Neural progenitor cell (in vitro differentiated cells): ENCODE measurements around the gene HPSE2. TPM values are rescaled to one million over a fixed set of nuclear protein-coding genes. Genes with fewer than 3 reads are reported as not detected.

Experiments
- DNase-seq: peaks from one replicate; pipeline ENCODE4 v3.0.0-alpha.2; 2016; ENCODE audit warnings: low spot score
- H2AFZ ChIP-seq: fragments of 200-600 bp; sonication (generic); replicated peaks from 2 replicates; pipeline ENCODE4 v1.6.1; 2016; ENCODE audit warnings: antibody characterized with exemption
- H3F3A ChIP-seq: fragments of 200-600 bp; sonication (generic); 2 replicates; pipeline ENCODE4 v1.6.1; 2016; ENCODE audit warnings: antibody characterized with exemption, low read depth
- H3K27ac ChIP-seq: fragments of 200-600 bp; sonication (generic); 2 replicates; pipeline ENCODE4 v1.5.1; 2016; ENCODE audit warnings: mild to moderate bottlenecking
- H3K27me3 ChIP-seq: fragments of 200-600 bp; sonication (generic); 2 replicates; pipeline ENCODE4 v1.6.1; 2016; ENCODE audit warnings: mild to moderate bottlenecking, moderate library complexity
- H3K36me3 ChIP-seq: fragments of 200-600 bp; sonication (generic); 2 replicates; pipeline ENCODE4 v1.5.1; 2016
- H3K4me1 ChIP-seq: fragments of 200-600 bp; sonication (generic); 2 replicates; pipeline ENCODE4 v1.6.1; 2016; ENCODE audit warnings: mixed run types
- H3K4me2 ChIP-seq: fragments of 200-600 bp; sonication (generic); 2 replicates; pipeline ENCODE4 v1.6.1; 2016
- H3K4me3 ChIP-seq: fragments of 200-600 bp; sonication (generic); 2 replicates; pipeline ENCODE4 v1.5.1; 2016
- H3K79me2 ChIP-seq: fragments of 200-600 bp; sonication (generic); 2 replicates; pipeline ENCODE4 v1.6.1; 2016; ENCODE audit warnings: low read depth
- H3K9ac ChIP-seq: fragments of 200-600 bp; sonication (generic); 2 replicates; pipeline ENCODE4 v1.6.1; 2016
- H3K9me3 ChIP-seq: fragments of 200-600 bp; sonication (generic); 2 replicates; pipeline ENCODE4 v1.5.1; 2016; ENCODE audit warnings: low read depth
- H4K20me1 ChIP-seq: fragments of 200-600 bp; sonication (generic); 2 replicates; pipeline ENCODE4 v1.6.1; 2016; ENCODE audit warnings: low read depth
- H3K27ac Mint-ChIP-seq: 3 replicates; pipeline ENCODE4 v1.8.0; 2021; ENCODE audit warnings: mixed read lengths
- H3K27me3 Mint-ChIP-seq: 2 replicates; pipeline ENCODE4 v1.8.0; 2022; ENCODE audit warnings: low read depth, mild to moderate bottlenecking, inconsistent platforms, moderate library complexity, mixed read lengths; ENCODE audit not compliant: insufficient read depth
- H3K36me3 Mint-ChIP-seq: 3 replicates; pipeline ENCODE4 v1.8.0; 2021; ENCODE audit warnings: mixed read lengths
- H3K4me1 Mint-ChIP-seq: 3 replicates; pipeline ENCODE4 v1.8.0; 2021; ENCODE audit warnings: mixed read lengths
- H3K4me3 Mint-ChIP-seq: 3 replicates; pipeline ENCODE4 v1.8.0; 2021; ENCODE audit warnings: mild to moderate bottlenecking, moderate library complexity, mixed read lengths
- H3K9me3 Mint-ChIP-seq: 3 replicates; pipeline ENCODE4 v1.8.0; 2020; ENCODE audit warnings: mixed read lengths
- CTCF ChIP-seq: fragments of 200-600 bp; sonication (generic); IDR thresholded peaks from 2 replicates; pipeline ENCODE4 v1.5.1; 2017; ENCODE audit warnings: antibody characterized with exemption, mild to moderate bottlenecking
- EZH2 ChIP-seq: fragments of 200-600 bp; sonication (generic); IDR thresholded peaks from 2 replicates; pipeline ENCODE4 v1.6.1; 2017; ENCODE audit warnings: antibody characterized with exemption, mild to moderate bottlenecking, moderate library complexity
- EZH2phosphoT487 ChIP-seq: fragments of 200-600 bp; sonication (generic); IDR thresholded peaks from 2 replicates; pipeline ENCODE4 v1.6.1; 2017; ENCODE audit warnings: antibody characterized with exemption
- total RNA-seq: library from RNA; depleted of rRNA; stranded (reverse); fragments of >200 nt; gene quantifications from 2 replicates; pipeline ENCODE4 v1.2.3, GENCODE V29; 2015; ENCODE audit warnings: low replicate concordance

The HPSE2 gene
- total RNA-seq, 1 donor from 2014 or later = 3.4 TPM

GRCh38 chr10:99172128-99172738, 63.4 kb downstream of the HPSE2 start:
- Histone ChIP-seq H3K27me3 (no peaks in the 10 kb centered on the region), H3K4me2 (no peak overlapping the region), H3K27ac (no peak overlapping the region), H3K36me3 (no peaks in the 10 kb centered on the region), H3K9me3 (no peaks in the 10 kb centered on the region), H3K9ac (no peak overlapping the region), H2AFZ (no peak overlapping the region), H3F3A (no peaks in the 10 kb centered on the region), H3K79me2 (no peaks in the 10 kb centered on the region), H3K4me3 (no peak overlapping the region), H4K20me1 (no peaks in the 10 kb centered on the region), H3K4me1 (no peaks in the 10 kb centered on the region)
- H3K27me3 Mint-ChIP-seq = peaks cover 3% of the 10 kb centered on the region
- H3K36me3 Mint-ChIP-seq = no peaks in the 10 kb centered on the region
- peak; percentile 73 for DNase-seq
- TF ChIP-seq CTCF = peak; percentile 90
- TF ChIP-seq EZH2phosphoT487 = no peak
- no peaks in the 10 kb centered on the region for H3K9me3 Mint-ChIP-seq
- H3K4me1 Mint-ChIP-seq = no peaks in the 10 kb centered on the region
- H3K27ac Mint-ChIP-seq = no peak overlapping the region
- H3K4me3 Mint-ChIP-seq = no peak overlapping the region

GRCh38 chr10:99170116-99170675, 65.5 kb downstream of the HPSE2 start:
- Histone ChIP-seq H3K79me2 (no peaks in the 10 kb centered on the region), H3K27me3 (no peaks in the 10 kb centered on the region), H3K4me3 (no peak overlapping the region), H3K36me3 (no peaks in the 10 kb centered on the region), H3K4me1 (no peaks in the 10 kb centered on the region), H3F3A (no peaks in the 10 kb centered on the region), H3K9ac (no peak overlapping the region), H3K27ac (no peak overlapping the region), H4K20me1 (no peaks in the 10 kb centered on the region), H3K4me2 (no peak overlapping the region), H2AFZ (no peak overlapping the region), H3K9me3 (no peaks in the 10 kb centered on the region)
- Mint-ChIP-seq H3K36me3 (no peaks in the 10 kb centered on the region), H3K9me3 (no peaks in the 10 kb centered on the region), H3K4me1 (no peaks in the 10 kb centered on the region), H3K4me3 (no peak overlapping the region), H3K27ac (no peak overlapping the region), H3K27me3 (no peaks in the 10 kb centered on the region)
- no peak for DNase-seq
- TF ChIP-seq CTCF (no peak), EZH2phosphoT487 (no peak), EZH2 (no peak)

- Histone ChIP-seq H3K4me1 (no peaks in the 10 kb centered on the region), H3K79me2 (no peaks in the 10 kb centered on the region), H3K9me3 (no peaks in the 10 kb centered on the region), H3F3A (no peaks in the 10 kb centered on the region), H3K27me3 (no peaks in the 10 kb centered on the region), H3K4me3 (no peak overlapping the region), H3K27ac (no peak overlapping the region), H3K9ac (no peak overlapping the region), H4K20me1 (no peaks in the 10 kb centered on the region), H2AFZ (no peak overlapping the region), H3K36me3 (no peaks in the 10 kb centered on the region), H3K4me2 (no peak overlapping the region)
- H3K9me3 Mint-ChIP-seq = no peaks in the 10 kb centered on the region
- H3K4me3 Mint-ChIP-seq = no peak overlapping the region
- no peaks in the 10 kb centered on the region for H3K27me3 Mint-ChIP-seq
- TF ChIP-seq CTCF = no peak
- no peak for TF ChIP-seq EZH2
- no peak for TF ChIP-seq EZH2phosphoT487
- no peak for DNase-seq
- H3K27ac Mint-ChIP-seq = no peak overlapping the region
- H3K4me1 Mint-ChIP-seq = no peaks in the 10 kb centered on the region
- no peaks in the 10 kb centered on the region for H3K36me3 Mint-ChIP-seq
Observed at GRCh38 chr10:99161165-99161564, 74.5 kb downstream of the HPSE2 start.
